Measurements from ENCODE around the gene C19orf47.
A peak's percentile ranks its signal among the peaks of the same experiment; 100 is the strongest.

Gene C19orf47

DNA sequence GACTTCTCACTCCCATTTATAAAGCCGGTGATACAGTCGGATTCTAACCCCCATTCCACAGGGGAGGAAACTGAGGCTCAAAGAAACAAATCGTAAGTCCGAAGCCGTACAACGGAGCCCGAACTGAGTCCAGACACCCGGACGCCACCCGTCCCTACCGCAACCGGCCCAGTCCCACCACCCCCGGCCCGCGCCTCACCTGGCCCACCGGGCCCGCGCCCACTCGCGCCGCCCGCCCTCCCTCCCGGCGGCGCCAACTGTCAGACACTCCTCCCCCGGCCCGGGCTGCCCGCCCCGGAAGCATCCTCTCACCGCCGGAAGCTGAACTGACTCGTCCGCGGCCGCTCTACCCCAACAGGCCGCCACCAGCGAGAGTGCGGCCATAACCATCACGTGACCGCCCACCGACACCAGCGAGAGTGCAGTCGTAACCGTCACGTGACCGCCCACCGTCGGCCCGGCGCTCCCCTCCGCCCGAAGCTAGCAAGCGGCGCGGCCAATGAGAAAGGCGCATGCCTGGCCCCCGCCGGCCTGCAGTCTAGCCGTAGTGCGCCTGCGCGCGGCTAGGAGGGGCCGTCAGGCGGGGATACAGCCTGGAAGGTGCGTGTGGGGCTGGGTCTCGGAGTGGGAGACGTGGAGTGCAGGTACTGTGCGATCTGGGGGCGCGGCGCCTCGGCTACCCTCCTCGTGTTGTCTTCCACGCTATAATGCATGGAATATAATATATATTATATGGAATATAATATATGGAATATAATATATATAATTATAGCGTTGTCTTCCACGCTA, at the start of gene C19orf47, which contains the start of gene PLD3:
C19orf47 (minus strand) TSS at position 273 of the 789 bp plus-strand sequence. CDS start 6,540 bp downstream, outside the sequence.
PLD3 (plus strand) TSS at position 571 of the 789 bp plus-strand sequence. CDS start 17,789 bp downstream, outside the sequence.
- peak; percentile 99 for DNase-seq

GRCh38 chr19:40397568-40397906, 49.3 kb upstream of the C19orf47 start:
- DNase-seq: no peak

- DNase-seq: no peak
These were observed 48.8 kb upstream of the C19orf47 start for GRCh38 chr19:40396886-40397567.

DNA sequence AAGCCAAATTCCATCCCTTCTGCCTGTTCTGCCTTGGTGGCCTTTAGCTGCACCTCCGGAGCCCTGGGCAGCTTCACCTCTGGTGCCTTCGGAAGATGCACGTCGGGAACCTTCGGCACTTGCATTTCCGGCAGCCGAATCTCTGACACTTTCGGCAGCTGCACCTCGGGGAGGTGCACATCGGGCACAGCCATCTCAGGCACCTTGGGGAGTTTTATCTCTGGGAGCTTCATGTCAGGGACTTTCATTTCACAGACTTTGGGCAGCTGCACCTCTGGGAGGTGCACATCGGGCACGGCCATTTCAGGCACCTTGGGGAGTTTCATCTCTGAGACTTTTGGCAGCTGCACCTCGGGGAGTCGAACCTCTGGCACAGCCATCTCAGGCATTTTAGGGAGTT, 47.8 kb upstream of the C19orf47 start:
- no peak for DNase-seq

DNA sequence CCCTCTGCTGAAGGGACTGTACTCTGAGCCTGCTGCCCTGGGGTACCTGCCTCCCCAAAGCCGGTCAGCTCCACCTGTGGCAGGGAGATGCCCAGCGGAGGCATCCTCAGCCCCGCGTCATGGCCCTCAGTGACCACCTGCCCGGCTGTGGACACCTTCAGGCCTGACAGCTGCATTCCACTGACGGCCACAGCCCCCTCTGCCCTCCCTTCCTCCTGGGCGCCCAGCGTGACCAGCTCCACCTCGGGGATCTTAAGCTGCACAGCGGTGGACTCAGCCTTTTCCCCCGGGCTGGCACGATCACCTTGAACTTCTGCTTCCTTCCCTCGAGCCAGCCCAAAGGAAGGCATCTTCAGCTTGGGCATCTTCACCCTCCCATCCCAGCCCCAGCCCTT, 46.6 kb upstream of the C19orf47 start:
- DNase-seq: no peak

DNA sequence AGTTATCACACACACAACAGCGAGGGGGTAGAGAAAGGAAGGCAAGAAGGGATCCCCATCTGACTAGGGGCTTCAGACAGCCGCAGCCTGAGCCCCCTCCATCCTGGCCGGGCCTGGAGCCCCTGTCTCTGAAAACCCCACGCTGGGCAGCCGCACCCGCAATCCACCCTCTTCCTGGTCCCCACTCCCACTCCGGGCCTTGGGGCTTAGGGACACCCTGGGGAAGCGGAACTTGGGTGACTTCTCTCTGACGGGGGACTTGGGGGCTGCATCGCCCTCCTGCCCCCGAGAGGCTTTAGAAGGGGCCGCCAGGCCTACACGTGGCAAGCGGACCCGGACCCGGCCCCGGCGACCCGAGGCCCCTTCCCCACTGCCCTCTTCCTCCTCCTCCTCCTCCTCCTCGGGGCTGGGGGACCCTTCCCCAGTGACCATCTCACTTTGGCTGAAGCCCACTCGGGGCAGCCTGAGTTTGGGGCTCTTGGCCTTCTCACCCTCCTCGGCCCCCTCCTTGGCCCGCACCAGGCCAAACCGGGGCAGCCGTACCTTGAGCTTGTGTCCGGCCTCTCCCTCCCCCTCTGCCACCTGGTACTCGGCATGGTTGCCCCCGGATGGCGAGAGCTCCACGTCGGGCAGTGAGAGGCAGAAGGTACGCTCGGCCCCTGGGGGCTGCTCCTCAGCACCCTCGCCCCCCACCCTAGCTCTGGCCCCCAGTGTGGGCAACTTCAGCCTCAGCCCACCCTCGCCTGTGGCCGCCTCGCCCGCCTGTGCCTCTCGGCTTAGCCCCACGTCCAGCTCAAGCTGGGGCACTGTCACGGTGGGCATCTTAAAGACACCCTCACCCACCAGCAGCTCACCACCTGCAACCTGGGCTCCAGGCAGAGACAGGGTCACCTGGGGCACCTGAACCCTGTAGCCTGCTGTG, 46.0 kb upstream of the C19orf47 start:
- DNase-seq: no peak

GRCh38 chr19:40392894-40393517, 44.8 kb upstream of the C19orf47 start:
- DNase-seq: no peak

DNA sequence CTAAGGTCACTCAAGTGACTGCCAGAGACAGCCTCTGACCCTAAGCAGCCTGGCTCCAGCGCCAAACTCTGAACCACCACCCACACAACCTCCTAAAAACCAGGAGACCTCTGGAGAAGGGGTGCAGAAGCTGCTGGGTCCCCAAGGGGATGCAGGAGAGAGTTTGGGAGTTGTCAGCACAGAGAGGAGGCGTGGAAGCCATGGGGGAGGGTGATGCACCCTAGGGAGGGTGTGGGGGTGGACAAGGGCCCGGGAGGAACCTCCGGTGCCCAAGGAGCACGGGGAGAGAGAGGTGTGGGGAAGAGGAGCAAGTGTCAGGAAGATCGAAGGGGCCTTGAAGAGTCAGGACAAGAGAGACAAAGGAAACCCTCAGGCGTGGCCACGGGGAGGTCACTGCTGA, 43.9 kb upstream of the C19orf47 start:
- no peak for DNase-seq

DNA sequence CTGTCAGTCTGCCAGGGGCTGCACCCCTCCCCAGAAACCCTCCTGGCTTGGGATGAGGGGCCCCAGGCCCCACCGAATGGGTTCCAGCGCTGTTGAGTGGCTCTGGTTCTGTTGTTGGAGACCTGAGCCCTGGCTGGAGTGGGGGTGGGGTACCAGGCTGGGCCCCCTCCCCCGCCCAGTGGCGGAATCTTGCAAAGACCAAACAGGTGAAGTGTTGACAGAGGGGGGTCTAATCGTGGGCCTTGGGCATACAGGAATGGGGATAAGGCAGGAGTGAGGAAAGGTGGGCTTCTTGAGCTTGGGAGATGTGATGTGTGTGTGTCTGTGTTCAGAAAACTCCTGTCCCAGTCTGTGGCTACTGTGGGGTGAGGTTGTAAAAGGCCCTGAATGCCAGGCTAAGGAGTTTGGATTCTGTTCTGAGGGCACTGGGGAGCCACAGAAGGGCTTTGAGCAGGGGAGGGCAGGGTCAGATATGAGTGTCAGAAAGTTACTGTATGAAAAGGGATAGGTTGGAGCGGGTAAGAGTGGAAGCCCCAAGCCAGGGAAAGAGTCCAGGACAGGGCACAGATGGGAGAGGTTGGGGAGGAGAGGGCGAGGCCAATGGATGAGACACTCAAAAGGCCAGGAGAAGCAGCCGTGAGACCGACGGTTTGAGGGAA, 42.0 kb upstream of the C19orf47 start, which contains the start of gene HIPK4:
HIPK4 (minus strand) TSS at position 98 of the 659 bp plus-strand sequence. CDS start 279 bp downstream, outside the sequence.
- DNase-seq: no peak

GRCh38 chr19:40389404-40390083, 41.3 kb upstream of the C19orf47 start:
- DNase-seq: no peak

- no peak for DNase-seq
These were observed 40.3 kb upstream of the C19orf47 start for GRCh38 chr19:40388481-40388880.

DNA sequence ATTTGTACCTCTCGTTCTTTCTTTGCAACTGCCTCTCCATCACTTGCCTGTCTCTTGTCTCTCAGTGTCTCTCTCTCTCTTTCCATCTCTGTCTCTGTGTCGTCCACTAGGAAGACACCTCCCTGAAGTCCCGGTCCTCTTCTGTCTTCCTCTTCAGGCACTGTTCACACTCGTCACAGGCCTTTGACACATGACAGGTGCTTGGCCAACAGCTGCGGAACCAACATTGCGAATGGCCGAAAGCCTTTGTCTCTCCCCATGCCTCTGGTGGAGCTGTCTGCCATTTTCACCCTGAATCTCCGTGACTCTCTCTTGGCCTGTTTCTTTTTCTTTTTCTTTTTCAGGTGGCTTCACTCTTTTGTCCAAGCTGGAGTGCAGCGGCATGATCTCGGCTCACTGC, 39.0 kb upstream of the C19orf47 start:
- no peak for DNase-seq

- no peak for DNase-seq
These were observed 35.6 kb upstream of the C19orf47 start for GRCh38 chr19:40383668-40384248.

GRCh38 chr19:40381321-40381720, 33.1 kb upstream of the C19orf47 start:
- no peak for DNase-seq

- DNase-seq: no peak
These were observed 32.2 kb upstream of the C19orf47 start for GRCh38 chr19:40380199-40381037.

GRCh38 chr19:40379446-40380198, 31.4 kb upstream of the C19orf47 start:
- no peak for DNase-seq

GRCh38 chr19:40378509-40378908, 30.3 kb upstream of the C19orf47 start:
- DNase-seq: no peak

GRCh38 chr19:40377876-40378385, 29.7 kb upstream of the C19orf47 start:
- DNase-seq: no peak

DNA sequence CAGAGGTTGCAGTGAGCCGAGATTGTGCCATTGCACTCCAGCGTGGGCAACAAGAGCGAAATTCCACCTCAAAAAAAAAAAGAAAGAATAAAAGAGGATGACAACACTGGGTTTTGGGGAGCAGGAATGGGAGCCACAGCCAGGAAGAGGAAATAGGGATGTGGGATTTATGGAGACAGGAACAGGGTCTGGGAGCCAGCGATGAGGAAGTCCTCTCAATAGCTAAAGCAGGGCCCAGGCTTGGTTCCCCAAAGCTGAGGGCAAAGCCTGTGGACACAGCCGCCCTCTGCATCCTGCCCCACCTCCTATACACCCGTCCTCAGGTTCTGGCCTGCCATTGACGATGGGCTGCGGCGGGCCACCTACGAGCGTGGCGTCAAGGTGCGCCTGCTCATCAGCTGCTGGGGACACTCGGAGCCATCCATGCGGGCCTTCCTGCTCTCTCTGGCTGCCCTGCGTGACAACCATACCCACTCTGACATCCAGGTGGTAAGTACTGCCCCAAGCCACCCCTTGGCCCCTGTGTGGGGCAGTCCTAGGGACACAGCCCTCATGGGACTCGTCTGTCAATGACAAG, 28.2 kb upstream of the C19orf47 start:
- DNase-seq: no peak

All from stimulated activated CD4-positive, alpha-beta T cell treated with anti-CD3 and anti-CD28 coated beads, Interleukin-4, amount 100 ng/mL, for 24 hours (primary cell).